RWPE2 (cell line): Measurements from ENCODE around the gene XAGE1A.
"Not testable (repeated sequence)": the region's sequence is repeated elsewhere in the genome, so short reads cannot be mapped to it uniquely, and the experiment has no call there.

ENCODE experiments used
- ATAC-seq: fragments of 200-7000 bp; cut with Tn5 transposase; 3 replicates; pipeline ENCODE4 v1.9.1; 2021; ENCODE audit warnings: low read depth
- DNase-seq: peaks from one replicate; pipeline ENCODE4 v3.0.0-alpha.2; 2020; ENCODE audit warnings: low spot score
- H3K27ac ChIP-seq: fragments of 450-650 bp; 2 replicates; pipeline ENCODE4 v1.5.1; 2017; ENCODE audit warnings: mild to moderate bottlenecking; ENCODE audit not compliant: poor library complexity, severe bottlenecking
- H3K27me3 ChIP-seq: fragments of 250-450 bp; sonication (Bioruptor Pico); 2 replicates; pipeline ENCODE4 v1.5.1; 2021; ENCODE audit warnings: mild to moderate bottlenecking, moderate library complexity; ENCODE audit not compliant: insufficient read depth, poor library complexity, severe bottlenecking
- H3K36me3 ChIP-seq: fragments of 250-450 bp; sonication (Bioruptor Pico); 2 replicates; pipeline ENCODE4 v1.5.1; 2020; ENCODE audit warnings: low read depth, mild to moderate bottlenecking, moderate library complexity
- H3K4me1 ChIP-seq: fragments of 250-450 bp; sonication (Bioruptor Pico); 2 replicates; pipeline ENCODE4 v1.5.1; 2021; ENCODE audit warnings: mild to moderate bottlenecking, moderate library complexity; ENCODE audit not compliant: insufficient read depth, poor library complexity, severe bottlenecking
- H3K4me3 ChIP-seq: fragments of 250-450 bp; sonication (Bioruptor Pico); 2 replicates; pipeline ENCODE4 v1.5.1; 2021; ENCODE audit warnings: mild to moderate bottlenecking, moderate library complexity; ENCODE audit not compliant: severe bottlenecking
- H3K9me3 ChIP-seq: fragments of 250-450 bp; sonication (Bioruptor Pico); 2 replicates; pipeline ENCODE4 v1.5.1; 2021; ENCODE audit warnings: mild to moderate bottlenecking, moderate library complexity; ENCODE audit not compliant: severe bottlenecking
- TF ChIP-seq, protein P1 (sequence below): fragments of 450-650 bp; IDR thresholded peaks from one replicate; pipeline ENCODE4 v1.5.1; 2017; ENCODE audit warnings: mild to moderate bottlenecking, moderate library complexity; ENCODE audit not compliant: poor library complexity, severe bottlenecking

The XAGE1A gene

GRCh38 chrX:52509916-52510315 is 14.3 kb downstream of the XAGE1A start:
- no peak for ATAC-seq
- Histone ChIP-seq H3K36me3 (no peaks in the 10 kb centered on the region), H3K4me1 (no peaks in the 10 kb centered on the region), H3K27ac (no peak overlapping the region), H3K27me3 (no peaks in the 10 kb centered on the region), H3K9me3 (no peaks in the 10 kb centered on the region), H3K4me3 (no peak overlapping the region)
- DNase-seq = no peak
- TF ChIP-seq, protein P1, sequence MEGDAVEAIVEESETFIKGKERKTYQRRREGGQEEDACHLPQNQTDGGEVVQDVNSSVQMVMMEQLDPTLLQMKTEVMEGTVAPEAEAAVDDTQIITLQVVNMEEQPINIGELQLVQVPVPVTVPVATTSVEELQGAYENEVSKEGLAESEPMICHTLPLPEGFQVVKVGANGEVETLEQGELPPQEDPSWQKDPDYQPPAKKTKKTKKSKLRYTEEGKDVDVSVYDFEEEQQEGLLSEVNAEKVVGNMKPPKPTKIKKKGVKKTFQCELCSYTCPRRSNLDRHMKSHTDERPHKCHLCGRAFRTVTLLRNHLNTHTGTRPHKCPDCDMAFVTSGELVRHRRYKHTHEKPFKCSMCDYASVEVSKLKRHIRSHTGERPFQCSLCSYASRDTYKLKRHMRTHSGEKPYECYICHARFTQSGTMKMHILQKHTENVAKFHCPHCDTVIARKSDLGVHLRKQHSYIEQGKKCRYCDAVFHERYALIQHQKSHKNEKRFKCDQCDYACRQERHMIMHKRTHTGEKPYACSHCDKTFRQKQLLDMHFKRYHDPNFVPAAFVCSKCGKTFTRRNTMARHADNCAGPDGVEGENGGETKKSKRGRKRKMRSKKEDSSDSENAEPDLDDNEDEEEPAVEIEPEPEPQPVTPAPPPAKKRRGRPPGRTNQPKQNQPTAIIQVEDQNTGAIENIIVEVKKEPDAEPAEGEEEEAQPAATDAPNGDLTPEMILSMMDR = no peak

DNA sequence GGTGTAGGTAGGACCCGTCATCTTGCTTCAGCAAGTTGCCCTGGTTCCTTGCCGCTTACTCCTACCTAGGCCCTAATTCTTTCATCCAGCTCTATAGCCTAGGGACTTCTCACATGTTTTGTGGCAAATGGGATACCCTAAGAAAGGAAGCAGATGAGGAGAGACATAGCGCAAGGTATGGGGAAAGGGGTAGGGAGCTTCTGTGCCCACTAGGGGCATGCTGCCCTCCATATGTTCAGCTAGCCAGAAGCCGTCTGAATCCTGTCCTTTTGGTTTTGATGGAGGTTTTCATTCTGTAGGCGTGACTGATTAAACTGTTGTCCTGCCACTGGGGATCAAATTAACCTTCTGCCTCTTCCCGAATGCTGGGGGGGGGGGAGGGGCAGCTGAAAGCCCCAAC is 15.5 kb downstream of the XAGE1A start:
- H3K4me1 ChIP-seq, ATAC-seq, H3K27ac ChIP-seq, H3K9me3 ChIP-seq, H3K27me3 ChIP-seq, DNase-seq, H3K36me3 ChIP-seq, H3K4me3 ChIP-seq: not testable (repeated sequence)

DNA sequence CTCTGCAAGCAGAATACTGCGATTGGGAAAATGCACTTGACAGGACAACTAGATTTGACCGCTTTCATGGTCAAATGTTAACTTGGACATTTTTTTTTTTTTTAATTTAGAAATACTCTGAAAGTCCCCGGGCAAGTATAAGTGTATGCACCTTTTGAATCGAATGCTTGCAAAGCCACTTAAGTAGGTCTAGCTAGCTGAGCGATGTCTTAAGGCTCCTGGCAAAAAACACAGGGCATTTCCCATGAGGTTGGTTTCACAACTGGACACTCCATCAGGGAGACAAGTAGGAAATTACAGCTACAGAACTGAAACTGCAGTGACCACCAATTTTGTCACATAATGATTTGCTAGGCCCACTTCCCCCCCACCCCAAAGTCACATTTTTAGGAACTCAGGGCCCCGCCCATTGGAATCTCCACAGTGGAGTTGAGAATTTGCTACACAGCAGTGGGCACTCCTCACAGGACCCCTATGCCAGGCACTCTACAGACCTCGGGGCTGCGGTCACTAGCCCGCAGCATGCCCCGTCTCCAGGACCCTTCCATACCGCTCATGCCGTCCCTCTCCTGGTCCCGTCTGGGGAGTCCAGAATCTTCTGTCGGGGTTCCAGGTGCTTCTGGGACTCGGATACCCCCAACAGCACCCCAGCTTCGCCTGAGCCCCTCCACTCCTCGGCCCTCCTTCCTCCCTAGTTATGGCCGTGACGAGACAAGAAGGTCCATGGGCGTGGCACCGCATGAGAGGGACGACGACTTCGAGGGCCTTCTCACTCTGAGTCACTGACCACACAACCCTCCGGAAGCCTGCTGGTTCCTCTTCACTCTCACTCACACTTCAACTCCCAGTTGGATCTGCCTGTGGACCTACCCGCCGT is 20.7 kb downstream of the XAGE1A start:
- not testable (repeated sequence) for H3K36me3 ChIP-seq, H3K9me3 ChIP-seq, DNase-seq, H3K4me3 ChIP-seq, ATAC-seq, H3K27ac ChIP-seq, H3K4me1 ChIP-seq, H3K27me3 ChIP-seq

DNA sequence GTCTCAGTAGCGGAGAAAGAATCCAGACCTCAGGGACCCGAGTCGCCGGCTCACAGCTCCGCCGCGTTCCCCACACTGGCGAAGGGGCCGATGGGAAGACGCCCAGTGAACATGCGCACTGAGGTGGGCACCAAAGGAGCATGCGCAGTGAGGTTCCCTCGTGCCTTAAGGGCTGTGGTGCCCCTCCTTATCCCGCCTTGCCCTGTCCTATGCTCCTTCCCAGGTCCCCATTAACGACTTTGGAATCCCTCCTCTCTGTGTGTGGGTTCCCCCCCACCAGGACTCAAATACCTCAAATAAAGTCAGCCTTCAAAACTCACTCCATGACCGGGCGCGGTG is 21.3 kb downstream of the XAGE1A start, which contains the start of gene XAGE1B:
Gene XAGE1B (minus strand): TSS at position 77 of the 339 bp plus-strand sequence. CDS start 1,536 bp downstream, outside the sequence.
- H3K4me1 ChIP-seq, H3K27ac ChIP-seq, H3K4me3 ChIP-seq, H3K27me3 ChIP-seq, ATAC-seq, H3K9me3 ChIP-seq, H3K36me3 ChIP-seq, DNase-seq: not testable (repeated sequence)

- not testable (repeated sequence) for H3K27ac ChIP-seq, H3K4me1 ChIP-seq, ATAC-seq, H3K36me3 ChIP-seq, H3K9me3 ChIP-seq, H3K4me3 ChIP-seq, DNase-seq, H3K27me3 ChIP-seq
Measured at GRCh38 chrX:52541051-52541450, 45.4 kb downstream of the XAGE1A start.

- no peak overlapping the region for H3K27ac ChIP-seq
- ATAC-seq (no peak), DNase-seq (no peak)
- no peaks in the 10 kb centered on the region for H3K9me3 ChIP-seq
- H3K4me3 ChIP-seq = no peak overlapping the region
- H3K36me3 ChIP-seq = no peaks in the 10 kb centered on the region
- TF ChIP-seq, protein P1 = no peak
- H3K4me1 ChIP-seq = no peaks in the 10 kb centered on the region
- no peaks in the 10 kb centered on the region for H3K27me3 ChIP-seq
Measured at GRCh38 chrX:52542311-52542710, 46.7 kb downstream of the XAGE1A start.
